ENCODE data around the gene ZNF709.

DNA sequence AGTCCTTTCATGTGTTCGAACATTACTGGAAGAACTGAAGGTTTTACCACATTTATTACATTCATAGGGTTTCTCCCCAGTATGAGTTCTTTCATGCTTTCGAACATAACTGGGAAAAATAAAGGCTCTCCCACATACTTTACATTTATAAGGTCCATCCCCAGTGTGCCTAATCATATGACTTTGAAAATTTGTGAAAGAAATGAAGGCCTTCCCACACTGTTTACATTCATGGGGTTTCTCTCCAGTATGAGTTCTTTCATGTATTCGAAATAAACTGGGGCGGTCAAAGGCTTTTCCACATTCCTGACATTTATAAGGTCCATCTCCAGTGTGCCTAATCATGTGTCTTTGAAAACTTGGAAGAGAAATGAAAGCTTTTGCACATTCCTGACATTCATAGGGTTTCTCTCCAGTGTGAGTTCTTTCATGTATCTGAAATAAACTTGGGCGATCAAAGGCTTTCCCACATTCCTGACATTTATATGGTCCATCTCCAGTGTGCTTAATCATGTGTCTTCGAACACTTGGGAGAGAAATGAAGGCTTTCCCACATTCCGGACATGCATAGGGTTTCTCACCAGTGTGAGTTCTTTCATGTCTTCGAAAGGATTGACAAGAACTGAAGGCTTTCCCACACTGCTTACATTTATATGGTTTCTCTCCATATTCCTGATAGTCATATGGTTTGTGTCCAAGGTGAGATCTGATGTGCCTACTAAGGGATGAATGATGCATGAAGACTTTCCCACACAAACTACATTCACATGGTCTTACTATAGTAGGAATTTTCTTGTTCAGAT, 42.6 kb upstream of the ZNF709 start:
- TF ChIP-seq CTCF (IDR thresholded peaks at IDR 0.05 in 4 of 5, conservative IDR thresholded peaks at IDR 0.05 in 1 of 5), result no peak
- no peak for TF ChIP-seq POLR2A (IDR thresholded peaks at IDR 0.05)
